HG03575 (cell line): ENCODE data around the gene MUC2.

ENCODE experiments used
- ATAC-seq: cut with Tn5 transposase; IDR thresholded peaks from one replicate; pipeline ENCODE4 v1.9.1; 2021; ENCODE audit not compliant: unreplicated experiment, insufficient number of reproducible peaks, low FRiP score; ENCODE audit errors: extremely low read depth

Gene MUC2

DNA sequence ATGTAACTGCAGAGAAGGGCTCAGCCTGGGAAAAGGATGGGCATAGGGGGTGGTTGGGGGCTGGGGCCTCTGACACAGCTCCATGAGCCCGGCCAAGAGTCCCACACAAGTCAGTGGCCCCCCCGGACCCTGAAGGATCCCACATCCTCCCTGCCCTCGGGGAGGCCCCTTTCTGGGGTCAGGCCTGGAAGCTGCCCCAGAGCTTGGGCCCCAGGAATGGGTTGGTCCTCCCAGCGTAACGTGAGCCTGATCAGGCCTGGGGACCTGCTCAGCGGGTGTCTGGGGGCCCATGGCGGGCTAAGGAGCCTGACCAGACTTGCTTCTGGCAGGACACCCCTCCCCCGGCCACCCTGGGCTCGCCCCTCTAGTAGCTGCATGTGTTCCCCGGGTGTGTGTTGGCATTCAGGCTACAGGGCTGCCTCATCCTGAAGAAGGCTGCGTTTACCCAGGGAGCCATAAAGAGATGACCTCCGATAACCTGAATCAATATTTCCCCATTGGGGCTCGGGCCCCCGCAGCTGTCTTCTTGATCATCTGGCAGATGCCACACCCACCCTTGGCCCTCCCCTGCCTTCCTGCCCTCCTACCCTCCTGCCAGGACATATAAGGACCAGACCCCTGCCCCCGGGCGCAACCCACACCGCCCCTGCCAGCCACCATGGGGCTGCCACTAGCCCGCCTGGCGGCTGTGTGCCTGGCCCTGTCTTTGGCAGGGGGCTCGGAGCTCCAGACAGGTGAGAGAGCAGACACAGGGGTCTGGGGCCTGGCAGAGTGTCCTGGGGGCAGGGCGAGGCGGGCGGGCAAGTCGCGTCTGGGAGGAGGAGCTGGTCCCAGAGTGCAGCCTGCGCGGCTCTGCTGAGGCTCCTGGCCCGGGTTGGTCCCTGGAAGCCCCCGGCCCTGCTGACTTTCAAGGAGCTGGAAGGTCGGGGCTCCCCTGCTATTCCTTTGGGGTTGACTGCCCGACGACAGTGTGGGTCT, at the start of gene MUC2:
TSS of gene MUC2 (plus strand) at position 631 of the 978 bp plus-strand sequence.
- no peak for ATAC-seq

DNA sequence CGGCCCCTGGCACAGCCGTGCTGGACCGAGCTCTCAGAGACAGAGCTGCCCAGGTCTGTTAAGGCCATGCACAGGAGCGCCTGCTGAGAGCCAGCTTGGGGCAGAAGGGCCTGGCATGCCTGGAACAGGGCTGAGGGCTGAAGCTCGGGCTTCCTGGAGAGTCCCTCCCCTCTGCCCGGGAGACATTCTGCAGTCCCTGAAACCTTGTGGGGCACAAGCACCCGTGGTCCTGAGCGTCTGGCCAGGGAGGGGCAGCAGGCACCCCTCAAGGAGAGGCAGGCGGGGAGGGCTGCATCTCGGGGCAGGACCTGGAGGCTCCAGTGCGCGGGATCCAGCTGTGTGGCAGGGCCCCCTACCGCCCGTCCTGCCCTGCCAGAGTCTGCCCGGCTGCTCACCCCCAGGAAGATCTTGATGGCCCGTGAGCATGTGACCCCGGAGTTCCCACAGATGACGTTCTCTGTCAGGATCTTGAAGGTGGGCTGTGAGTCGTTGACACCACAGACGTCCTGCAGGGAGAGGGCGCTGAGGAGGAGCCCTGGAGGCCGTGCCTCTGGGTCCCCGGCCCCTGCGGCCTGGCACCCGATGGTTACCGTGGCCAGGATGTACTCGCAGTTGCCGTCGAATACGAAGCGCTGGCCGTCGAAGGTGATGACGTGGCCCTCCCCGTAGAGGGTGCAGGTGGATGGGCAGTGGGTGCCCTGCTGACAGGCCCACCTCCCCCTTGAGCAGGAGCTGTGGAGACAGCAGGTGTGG, 49.1 kb upstream of the MUC2 start:
- no peak for ATAC-seq

DNA sequence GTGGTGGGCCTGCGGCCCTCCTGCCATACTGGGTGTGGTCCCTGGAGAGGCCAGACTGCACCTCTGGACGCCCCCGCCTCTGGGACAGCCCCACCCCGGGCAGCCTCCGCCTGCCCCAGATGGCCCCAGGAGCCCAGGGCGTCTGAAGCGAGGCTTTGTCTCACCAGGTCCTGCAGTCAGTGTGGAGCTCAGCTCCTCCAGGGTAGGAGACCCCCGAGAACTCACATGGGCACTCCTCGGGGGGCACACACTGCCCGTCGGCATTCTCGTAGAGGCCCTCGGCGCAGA, 48.6 kb upstream of the MUC2 start:
- ATAC-seq, result no peak

DNA sequence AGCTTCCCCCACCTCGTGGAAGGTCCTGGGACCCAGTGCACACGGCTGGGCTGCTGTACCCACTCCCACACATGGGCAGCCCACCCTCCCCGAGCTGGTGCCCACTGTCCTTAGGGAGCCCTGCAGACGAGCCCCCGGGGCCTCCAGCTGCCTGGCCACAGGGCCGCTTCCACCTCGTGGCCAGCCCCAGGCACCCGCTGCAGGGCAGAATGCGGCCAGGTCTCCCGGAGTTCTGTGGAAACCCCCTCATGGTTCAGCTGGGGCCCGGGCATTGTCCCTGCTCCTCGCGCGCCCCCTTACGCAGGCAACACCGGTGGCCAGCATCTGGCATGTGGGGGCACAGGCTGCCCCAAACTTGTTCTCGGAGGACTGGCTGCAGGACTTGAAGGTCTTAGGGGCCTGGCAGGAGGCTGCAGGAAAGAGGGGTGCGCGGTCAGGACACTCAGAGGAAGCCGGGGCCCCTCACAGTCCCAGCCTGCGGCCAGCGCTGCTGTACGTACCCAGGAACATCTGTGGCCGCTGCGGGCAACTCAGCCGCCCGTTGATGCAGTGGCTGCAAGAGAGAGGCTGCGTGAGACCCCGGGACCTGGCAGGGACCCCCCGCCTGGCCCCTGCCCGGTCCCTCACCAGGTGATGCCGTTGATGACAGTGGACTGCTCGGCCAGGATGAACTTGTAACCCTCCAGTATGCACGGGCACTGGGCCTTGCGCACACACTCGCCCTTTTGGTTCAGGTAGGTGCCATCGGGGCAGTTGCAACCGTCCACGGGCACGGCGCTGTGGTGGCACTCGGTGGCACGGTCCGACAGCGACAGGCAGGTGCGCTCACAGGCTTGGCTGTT, 47.8 kb upstream of the MUC2 start:
- ATAC-seq, result no peak

DNA sequence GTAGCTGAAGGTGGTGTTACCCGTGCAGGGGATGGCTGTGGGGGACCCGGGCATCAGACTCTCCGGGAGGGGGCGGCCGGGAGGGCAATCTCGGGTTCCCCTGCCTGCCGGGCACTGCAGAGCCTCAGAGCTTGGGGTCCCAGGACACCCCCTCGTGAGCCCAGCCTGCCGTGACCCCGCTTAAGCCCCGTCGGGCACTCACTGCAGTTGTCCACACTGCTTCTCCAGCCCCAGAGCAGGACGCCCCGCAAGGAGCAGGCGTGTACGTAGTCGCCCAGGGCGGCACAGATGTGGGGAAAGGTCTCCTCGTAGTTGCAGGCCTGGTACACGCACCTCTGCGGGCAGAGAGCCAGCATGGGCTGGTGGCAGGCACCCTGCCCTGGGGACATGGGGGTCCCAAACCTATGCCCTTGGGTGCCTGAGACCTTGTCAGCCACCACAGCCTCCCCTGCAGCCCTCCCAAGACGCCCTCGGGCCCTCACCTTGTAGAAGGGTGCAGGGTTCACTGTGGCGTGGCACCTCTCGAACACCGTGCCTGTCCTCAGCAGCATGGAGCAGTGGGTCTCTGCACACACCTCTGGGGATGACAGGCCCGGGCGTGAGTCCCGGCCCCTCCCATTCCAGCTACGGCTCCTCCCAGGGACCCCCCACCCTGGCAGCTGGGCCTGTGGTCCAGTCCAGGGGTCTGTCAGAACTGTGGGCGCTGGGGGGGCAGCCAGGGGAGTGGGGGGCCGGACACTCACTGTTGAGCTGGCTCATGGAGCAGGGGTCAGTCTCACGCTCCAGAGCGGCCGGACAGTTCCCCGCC, 47.0 kb upstream of the MUC2 start:
- no peak for ATAC-seq

DNA sequence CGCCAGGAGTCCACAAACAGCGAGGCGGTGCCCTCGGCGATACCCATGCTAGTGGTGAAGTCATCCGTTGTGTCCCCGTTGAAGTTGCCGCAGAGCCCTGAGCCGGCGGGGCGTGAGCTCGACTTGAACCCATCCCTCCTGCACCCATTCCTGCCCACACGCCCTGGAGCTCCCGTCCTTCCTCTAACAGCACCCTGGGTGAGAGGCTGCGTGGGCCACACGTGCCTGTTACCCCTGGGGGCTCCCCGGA, 46.5 kb upstream of the MUC2 start:
- no peak for ATAC-seq

DNA sequence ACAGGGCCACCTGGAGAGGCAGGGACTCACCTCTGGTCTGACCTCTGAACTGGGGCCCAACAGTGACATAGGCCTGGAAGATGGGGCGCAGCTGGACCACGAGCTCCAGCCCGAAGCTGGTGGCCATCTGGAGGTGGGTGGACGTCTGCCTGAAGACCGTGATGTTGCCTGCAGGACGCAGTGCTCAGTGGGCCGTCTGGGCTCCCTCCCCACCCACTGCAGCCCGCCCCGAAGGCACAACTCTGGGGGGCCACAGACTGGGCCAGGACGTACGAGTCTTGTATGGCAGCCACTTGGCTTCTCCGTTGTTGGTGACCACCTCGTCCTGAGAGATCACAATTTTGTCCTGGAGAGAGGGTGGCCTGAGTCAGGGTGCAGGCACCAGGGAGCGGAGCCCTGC, 46.1 kb upstream of the MUC2 start:
- no peak for ATAC-seq

DNA sequence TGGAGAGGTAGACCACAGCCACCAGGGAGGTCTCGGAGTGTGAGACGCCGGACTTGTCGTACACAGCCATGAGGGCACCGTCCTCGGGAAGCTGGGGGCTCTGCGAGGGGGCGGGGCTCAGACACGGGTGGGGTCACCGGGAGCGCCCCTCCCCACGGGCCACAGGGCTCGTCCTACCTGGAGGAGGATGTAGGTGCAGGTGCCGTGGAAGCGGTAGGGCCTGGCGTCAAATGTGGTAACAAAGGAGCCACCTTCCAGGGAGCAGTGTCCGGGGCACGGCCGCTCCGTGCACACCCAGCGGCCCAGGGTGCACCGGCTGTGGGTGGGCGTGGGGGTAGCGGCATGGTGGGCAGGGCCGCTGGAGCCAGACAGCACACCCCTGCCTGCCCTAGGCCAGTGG, 45.6 kb upstream of the MUC2 start:
- ATAC-seq, result no peak

DNA sequence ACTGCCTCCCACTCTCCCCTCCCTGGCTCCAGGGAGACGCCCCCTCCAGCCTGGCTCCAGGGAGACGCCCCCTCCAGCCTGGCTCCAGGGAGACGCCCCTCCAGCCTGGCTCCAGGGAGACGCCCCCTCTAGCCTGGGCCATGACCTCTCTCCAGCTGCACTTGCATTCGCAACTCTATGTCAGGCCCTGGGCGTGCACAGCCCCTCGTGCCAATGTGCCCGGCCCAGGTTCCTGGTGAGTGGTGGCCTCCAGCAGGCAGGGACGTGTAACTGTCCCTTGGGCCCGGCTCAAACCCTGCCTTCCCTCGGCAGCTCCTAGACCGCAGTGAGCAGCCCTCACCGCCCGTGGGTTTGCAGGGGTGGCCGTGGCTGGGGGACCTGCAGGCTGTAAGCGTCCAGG, 45.0 kb upstream of the MUC2 start:
- no peak for ATAC-seq

DNA sequence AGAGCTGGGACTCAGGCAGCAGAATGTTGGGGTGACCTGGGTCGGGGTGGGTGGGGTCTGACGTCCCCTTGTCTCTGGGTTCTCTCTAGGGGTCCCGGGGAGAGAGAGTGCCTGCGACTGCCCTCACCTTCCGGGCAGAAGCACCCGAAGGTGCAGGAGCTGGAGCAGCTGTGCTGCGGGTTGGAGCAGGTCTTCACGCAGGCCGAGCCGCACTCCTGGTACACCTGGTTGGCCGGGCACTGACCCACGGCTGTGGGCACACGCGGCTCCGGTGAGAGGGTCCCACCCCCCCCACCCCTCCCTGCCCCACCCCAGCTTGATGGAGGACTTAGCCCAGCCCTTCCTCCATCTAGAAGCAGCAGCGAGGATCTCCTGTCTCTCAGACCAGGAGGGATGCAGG, 44.6 kb upstream of the MUC2 start:
- ATAC-seq, result no peak

DNA sequence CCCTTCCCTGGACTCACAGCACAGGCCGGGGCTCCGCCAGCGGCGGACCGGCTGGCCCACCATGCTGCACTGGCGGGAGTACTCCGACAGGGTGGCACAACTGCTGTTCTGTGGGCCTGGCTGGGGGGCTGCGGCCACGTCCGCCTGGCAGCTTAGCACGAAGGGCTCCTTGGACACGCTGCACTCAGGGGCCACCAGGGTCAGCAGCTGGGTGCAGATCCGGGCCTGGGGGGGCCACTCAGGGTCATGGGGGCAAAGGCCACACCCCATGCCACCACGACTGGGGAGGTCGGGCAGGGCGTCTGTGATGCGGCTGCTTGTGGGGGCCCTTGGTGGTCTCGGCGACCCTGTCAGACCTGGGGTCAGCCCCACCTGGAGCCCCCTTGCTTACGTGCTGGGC, 44.1 kb upstream of the MUC2 start:
- ATAC-seq, result no peak

DNA sequence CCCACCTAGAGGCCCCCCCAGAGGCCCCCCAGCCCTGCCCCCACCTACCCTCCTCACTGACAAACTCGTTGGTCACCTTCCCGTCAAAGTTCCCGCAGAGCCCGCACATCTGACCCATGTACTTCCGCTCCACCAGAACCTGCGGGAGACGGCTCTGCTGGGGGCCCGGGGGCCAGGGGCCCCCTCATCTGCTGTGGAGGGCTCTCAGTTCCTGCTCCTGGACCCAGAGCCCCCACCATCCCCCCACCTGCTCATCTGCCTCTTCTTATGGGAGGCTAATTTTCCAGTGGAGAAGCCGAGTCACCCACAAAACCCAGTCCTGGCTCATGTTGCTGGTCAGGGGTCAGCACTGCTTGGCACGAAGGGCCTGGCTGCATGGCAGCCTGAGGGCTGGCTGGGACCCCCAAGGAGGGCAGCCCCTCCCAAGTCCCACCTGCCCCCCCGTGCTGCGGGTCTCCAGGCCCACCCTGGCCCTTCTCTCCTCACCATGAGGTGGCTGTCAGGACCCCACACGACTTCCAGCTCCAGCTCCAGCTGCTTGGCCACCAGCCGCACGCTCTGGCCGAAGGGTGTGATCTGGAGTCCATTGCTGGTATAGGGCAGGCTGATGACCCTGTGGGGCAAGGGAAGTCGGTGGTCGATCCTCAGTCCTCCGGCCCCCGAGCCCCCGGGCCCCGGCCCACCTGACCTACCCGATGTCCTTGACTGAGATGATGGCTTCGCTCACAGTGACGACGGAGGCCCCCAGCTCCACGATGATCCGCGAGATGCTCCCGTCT, 43.4 kb upstream of the MUC2 start:
- ATAC-seq, result no peak

DNA sequence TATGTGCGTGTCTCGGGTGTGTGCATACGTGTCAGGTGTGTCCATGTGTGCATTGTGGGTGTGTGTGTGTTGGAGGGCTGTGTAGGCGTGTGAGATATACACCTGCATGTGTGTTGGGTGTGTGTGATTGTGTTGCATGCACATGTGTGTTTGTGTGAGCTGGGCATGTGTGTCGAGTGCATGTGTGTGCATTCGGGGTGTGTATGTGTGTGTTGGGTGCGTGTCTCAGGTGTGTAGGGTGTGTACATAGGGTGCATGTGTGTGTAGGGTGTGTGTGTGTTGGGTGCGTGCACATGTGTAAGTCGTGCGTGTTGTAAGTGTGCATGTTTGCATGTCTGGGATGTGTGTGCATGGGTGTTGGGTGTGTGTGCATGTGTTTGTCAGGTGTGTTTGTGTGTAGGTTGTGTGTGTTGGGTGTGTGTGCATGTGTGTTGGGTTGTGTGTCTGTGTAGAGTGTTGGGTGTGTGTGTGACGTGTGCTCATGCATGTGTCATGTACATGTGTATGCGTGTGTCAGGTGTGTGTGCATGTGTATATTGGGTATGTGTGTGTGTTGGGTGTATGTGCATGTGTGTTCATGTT, 42.3 kb upstream of the MUC2 start:
- ATAC-seq, result no peak

DNA sequence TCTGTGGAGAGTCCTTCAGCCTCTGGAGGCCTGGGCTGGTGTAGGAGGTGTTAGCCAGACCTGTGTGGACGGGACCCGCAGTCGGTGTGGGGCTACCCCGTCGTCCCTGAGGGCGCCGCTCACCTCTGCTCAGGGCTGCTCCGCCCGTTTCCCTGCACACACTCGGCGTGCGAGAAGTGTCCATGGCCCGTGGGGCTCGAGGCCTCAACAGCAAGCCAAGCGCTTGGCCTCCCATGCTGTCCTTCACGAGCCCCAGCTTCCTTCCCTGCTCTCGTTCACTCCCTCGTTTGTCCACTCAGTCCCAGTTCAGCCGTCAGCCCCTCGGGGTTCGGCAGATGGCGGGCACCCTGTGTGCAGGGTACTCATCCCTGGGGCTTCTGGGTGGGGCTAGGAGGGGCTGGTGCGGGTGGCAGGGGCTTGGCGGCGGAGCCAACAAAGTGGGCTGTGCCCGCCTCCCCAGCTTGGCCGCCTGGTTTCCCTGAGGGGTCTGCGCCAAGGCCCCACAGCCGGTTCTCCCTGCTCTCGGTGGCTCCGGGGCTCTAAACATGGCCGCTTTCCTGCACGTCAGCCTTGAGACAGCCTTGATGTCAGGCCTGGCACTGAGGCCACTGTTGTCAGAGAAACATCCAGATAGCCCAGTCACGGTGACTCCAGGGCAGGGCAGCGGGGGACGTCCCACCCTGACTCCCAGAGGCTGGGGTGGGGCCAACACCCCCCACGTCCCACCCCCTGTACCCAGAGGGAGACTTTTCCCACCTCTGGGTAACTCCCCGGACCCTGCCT, 41.5 kb upstream of the MUC2 start:
- no peak for ATAC-seq

DNA sequence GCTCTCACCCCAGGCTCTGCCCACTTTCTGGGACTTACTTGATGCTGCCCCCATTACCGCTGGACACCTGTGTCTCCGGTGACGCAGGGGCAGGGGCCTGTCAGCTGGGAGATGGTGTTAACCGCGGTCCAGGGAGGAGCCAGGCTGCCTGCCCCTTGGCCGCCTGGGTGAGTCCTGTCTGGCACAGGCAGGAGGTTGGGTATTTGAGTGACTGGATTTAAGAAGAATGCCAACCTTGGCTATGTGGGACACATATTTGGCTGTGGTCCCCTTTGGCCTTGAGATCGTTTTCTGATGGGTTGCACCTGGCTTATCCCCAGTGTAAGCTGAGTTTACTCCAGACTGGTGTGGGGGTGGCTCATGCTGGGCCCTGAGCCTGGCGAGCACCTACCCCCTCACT, 40.7 kb upstream of the MUC2 start:
- no peak for ATAC-seq

DNA sequence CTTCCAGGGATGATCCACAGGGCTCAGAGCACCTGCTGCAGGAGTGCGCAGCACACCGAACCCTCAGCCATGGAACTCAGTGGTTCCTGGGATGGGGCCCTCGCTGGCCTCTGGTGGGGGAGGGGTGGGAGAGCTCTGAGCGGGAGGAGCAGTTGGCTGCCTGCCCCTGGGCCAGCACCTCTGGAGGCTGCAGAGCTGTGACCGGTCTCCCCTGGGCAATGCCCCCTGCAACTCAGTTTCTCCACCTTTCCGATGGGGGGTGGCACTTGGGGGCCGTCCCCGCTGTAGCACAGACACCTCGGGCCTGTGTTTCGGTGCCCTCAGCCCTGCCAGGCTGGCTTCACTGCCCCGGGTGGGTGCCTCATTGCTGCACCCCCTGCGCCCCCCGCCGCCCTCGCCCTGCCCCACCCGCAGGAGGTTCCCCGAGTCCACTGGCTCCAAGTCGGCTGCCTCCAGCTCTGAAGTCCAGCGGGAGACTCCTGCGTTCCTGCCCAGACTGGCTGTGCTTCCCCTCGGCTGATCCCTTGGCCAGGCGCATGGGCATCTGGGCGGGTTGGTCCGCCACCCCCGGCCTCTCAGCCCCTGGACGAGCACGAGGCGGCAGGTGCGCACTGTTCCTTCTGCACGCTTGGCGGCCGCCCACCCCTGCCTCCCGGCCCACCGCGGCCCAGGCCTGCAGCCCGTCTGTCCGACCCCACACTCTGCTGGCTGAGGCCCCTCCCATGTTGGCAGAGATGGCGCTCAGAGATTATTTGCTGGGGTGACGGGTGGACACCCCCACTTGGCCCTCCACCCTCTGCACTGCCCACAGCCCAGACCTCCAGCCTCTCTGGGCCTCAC, 40.0 kb upstream of the MUC2 start:
- ATAC-seq, result no peak
